K562 (cell line): ENCODE results near the gene FUZ. TPM values are rescaled to one million over a fixed set of nuclear protein-coding genes. Genes with fewer than 3 reads are reported as not detected.

Experiments used
- CBFA2T2 ChIP-seq: fragments of 450-650 bp; conservative IDR thresholded peaks from 2 replicates; pipeline ENCODE4 v1.6.1; 2017; ENCODE audit warnings: mild to moderate bottlenecking
- ELF2 ChIP-seq: fragments of 250-450 bp; sonication (Bioruptor Pico); IDR thresholded peaks from 2 replicates; pipeline ENCODE4 v1.5.0; 2021; ENCODE audit warnings: mild to moderate bottlenecking
- FIP1L1 ChIP-seq: fragments of 200-400 bp; formaldehyde crosslinking; IDR thresholded peaks from 2 replicates; pipeline ENCODE4 v1.6.1; 2018; ENCODE audit warnings: mild to moderate bottlenecking, low read depth, low read length; ENCODE audit not compliant: poor library complexity, severe bottlenecking
- FOXJ2 ChIP-seq: fragments of 200-800 bp; sonication (Bioruptor generic); IDR thresholded peaks from 2 replicates; pipeline ENCODE4 v1.6.1; 2016; ENCODE audit warnings: missing genetic modification characterization, missing compliant biosample characterization
- HDAC1 ChIP-seq, 2 experiments: fragments of 450-650 bp; IDR thresholded peaks; 2 replicates each; pipeline ENCODE4 v1.6.1; 2016 to 2017; ENCODE audit warnings: inconsistent platforms in 1 of 2, mild to moderate bottlenecking in 1 of 2, moderate library complexity in 1 of 2
- HNRNPK ChIP-seq: fragments of 200-400 bp; formaldehyde crosslinking; IDR thresholded peaks from one replicate; pipeline ENCODE4 v1.6.1; 2018; ENCODE audit warnings: mild to moderate bottlenecking, low read depth, low read length; ENCODE audit not compliant: poor library complexity, severe bottlenecking
- MXI1 ChIP-seq: IDR thresholded peaks from 2 replicates; pipeline ENCODE4 v1.6.1; 2011; ENCODE audit warnings: low read depth, mild to moderate bottlenecking, improper control_type of control experiment, low read length
- PHB ChIP-seq: fragments of 250-450 bp; sonication (Bioruptor Pico); IDR thresholded peaks from 2 replicates; pipeline ENCODE4 v1.5.0; 2021
- SUPT5H ChIP-seq: fragments of 450-650 bp; IDR thresholded peaks from 2 replicates; pipeline ENCODE4 v1.6.1; 2016
- ZNF134 ChIP-seq: fragments of 250-450 bp; sonication (Bioruptor Pico); conservative IDR thresholded peaks from 2 replicates; pipeline ENCODE4 v1.4.0; 2020
- polyA plus RNA-seq, 8 experiments: library from polyadenylated mRNA; depleted of rRNA in 4 of 8; stranded (reverse) in 5 of 8; unstranded in 3 of 8; fragments of >200 nt; fragmentation: Nextera tagmentation in 2 of 8; fragmentation: Illumina TruSeq in 1 of 8; extraction: Ambion mirVana in 2 of 8; extraction: Trizol in 1 of 8; gene quantifications; 2 replicates each; pipeline versions ENCODE4 v1.2.1 to v1.2.3, GENCODE V29; 2011 to 2014; ENCODE audit warnings: inconsistent platforms in 1 of 8, missing spikeins in 1 of 8
- total RNA-seq, 7 experiments: library from RNA; depleted of rRNA in 6 of 7; stranded (reverse); fragments of >200 nt in 6 of 7; fragmentation: Illumina TruSeq in 2 of 7; extraction: Trizol in 2 of 7; gene quantifications; 2 replicates each; pipeline versions ENCODE4 v1.2.1 to v1.2.3, GENCODE V29; 2011 to 2021; ENCODE audit warnings: low replicate concordance in 1 of 7
- TF ChIP-seq, protein P1 (sequence below): sonication (generic); formaldehyde crosslinking; IDR thresholded peaks from 2 replicates; pipeline ENCODE4 v1.8.0; 2022; ENCODE audit warnings: mild to moderate bottlenecking, missing genetic modification reagents
- TF ChIP-seq, protein P2 (sequence below): sonication (generic); formaldehyde crosslinking; IDR thresholded peaks from 2 replicates; pipeline ENCODE4 v1.8.0; 2022; ENCODE audit warnings: mild to moderate bottlenecking, missing genetic modification reagents
- TF ChIP-seq, protein P3 (sequence below): fragments of 250-450 bp; sonication (Bioruptor Pico); IDR thresholded peaks from 2 replicates; pipeline ENCODE4 v1.5.0; 2022; ENCODE audit warnings: mild to moderate bottlenecking
- TF ChIP-seq, protein P4 (sequence below), 3 experiments: fragments of 200-800 bp in 1 of 3; sonication (Bioruptor generic) in 1 of 3; sonication (generic) in 1 of 3; formaldehyde crosslinking in 1 of 3; IDR thresholded peaks; 2 replicates each; pipeline versions ENCODE4 v1.6.1 to v1.8.0; 2016 to 2022; ENCODE audit warnings: mild to moderate bottlenecking in 2 of 3, missing compliant biosample characterization in 2 of 3, missing genetic modification characterization in 2 of 3, missing genetic modification reagents in 1 of 3
- TF ChIP-seq, protein P5 (sequence below): fragments of 250-450 bp; sonication (Bioruptor Pico); IDR thresholded peaks from 2 replicates; pipeline ENCODE4 v1.5.1; 2021; ENCODE audit warnings: mild to moderate bottlenecking
- TF ChIP-seq, protein P6 (sequence below): fragments of 200-800 bp; sonication (Bioruptor generic); IDR thresholded peaks from 2 replicates; pipeline ENCODE4 v1.6.1; 2017; ENCODE audit warnings: missing genetic modification characterization, missing compliant biosample characterization

FUZ gene
- total and polyA plus RNA-seq, 9 of the 15 experiments (the other 6 are each of a cell fraction or from before 2014, with no cell fraction given): 0.17 to 7.6 (median 3.6) TPM; not detected in 1

DNA sequence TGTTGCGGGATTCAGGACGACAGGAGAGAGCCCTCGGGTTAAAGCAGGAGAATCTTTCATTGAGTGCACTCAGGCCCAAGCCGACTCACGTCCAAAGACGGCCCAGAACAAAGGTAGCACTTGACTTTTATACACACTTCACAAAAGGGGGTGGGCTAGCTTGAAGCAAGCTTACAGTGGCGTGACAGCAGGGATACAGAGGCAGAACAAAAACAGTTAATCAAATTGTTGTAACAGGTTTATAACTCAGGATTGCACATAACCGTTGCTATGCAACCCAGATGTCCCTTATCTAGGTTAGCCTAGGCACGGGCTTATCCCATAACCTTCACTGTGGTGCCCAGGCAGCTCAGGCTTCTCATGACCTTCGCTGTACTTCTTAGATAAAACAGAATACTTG lies 7.0 kb upstream of the FUZ start (continued):
- TF ChIP-seq, protein P1, sequence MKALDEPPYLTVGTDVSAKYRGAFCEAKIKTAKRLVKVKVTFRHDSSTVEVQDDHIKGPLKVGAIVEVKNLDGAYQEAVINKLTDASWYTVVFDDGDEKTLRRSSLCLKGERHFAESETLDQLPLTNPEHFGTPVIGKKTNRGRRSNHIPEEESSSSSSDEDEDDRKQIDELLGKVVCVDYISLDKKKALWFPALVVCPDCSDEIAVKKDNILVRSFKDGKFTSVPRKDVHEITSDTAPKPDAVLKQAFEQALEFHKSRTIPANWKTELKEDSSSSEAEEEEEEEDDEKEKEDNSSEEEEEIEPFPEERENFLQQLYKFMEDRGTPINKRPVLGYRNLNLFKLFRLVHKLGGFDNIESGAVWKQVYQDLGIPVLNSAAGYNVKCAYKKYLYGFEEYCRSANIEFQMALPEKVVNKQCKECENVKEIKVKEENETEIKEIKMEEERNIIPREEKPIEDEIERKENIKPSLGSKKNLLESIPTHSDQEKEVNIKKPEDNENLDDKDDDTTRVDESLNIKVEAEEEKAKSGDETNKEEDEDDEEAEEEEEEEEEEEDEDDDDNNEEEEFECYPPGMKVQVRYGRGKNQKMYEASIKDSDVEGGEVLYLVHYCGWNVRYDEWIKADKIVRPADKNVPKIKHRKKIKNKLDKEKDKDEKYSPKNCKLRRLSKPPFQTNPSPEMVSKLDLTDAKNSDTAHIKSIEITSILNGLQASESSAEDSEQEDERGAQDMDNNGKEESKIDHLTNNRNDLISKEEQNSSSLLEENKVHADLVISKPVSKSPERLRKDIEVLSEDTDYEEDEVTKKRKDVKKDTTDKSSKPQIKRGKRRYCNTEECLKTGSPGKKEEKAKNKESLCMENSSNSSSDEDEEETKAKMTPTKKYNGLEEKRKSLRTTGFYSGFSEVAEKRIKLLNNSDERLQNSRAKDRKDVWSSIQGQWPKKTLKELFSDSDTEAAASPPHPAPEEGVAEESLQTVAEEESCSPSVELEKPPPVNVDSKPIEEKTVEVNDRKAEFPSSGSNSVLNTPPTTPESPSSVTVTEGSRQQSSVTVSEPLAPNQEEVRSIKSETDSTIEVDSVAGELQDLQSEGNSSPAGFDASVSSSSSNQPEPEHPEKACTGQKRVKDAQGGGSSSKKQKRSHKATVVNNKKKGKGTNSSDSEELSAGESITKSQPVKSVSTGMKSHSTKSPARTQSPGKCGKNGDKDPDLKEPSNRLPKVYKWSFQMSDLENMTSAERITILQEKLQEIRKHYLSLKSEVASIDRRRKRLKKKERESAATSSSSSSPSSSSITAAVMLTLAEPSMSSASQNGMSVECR (CRISPR knock-in tag): no peak
- TF ChIP-seq, protein P2, sequence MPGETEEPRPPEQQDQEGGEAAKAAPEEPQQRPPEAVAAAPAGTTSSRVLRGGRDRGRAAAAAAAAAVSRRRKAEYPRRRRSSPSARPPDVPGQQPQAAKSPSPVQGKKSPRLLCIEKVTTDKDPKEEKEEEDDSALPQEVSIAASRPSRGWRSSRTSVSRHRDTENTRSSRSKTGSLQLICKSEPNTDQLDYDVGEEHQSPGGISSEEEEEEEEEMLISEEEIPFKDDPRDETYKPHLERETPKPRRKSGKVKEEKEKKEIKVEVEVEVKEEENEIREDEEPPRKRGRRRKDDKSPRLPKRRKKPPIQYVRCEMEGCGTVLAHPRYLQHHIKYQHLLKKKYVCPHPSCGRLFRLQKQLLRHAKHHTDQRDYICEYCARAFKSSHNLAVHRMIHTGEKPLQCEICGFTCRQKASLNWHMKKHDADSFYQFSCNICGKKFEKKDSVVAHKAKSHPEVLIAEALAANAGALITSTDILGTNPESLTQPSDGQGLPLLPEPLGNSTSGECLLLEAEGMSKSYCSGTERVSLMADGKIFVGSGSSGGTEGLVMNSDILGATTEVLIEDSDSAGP (CRISPR knock-in tag): no peak
- TF ChIP-seq, protein P3, sequence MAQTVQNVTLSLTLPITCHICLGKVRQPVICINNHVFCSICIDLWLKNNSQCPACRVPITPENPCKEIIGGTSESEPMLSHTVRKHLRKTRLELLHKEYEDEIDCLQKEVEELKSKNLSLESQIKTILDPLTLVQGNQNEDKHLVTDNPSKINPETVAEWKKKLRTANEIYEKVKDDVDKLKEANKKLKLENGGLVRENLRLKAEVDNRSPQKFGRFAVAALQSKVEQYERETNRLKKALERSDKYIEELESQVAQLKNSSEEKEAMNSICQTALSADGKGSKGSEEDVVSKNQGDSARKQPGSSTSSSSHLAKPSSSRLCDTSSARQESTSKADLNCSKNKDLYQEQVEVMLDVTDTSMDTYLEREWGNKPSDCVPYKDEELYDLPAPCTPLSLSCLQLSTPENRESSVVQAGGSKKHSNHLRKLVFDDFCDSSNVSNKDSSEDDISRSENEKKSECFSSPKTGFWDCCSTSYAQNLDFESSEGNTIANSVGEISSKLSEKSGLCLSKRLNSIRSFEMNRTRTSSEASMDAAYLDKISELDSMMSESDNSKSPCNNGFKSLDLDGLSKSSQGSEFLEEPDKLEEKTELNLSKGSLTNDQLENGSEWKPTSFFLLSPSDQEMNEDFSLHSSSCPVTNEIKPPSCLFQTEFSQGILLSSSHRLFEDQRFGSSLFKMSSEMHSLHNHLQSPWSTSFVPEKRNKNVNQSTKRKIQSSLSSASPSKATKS (CRISPR knock-in tag): no peak
- TF ChIP-seq HNRNPK: no peak
- TF ChIP-seq, protein P4, sequence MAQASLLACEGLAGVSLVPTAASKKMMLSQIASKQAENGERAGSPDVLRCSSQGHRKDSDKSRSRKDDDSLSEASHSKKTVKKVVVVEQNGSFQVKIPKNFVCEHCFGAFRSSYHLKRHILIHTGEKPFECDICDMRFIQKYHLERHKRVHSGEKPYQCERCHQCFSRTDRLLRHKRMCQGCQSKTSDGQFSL (CRISPR knock-in tag; IDR thresholded peaks at IDR 0.05): no peak
- TF ChIP-seq, protein P4 (tag; IDR thresholded peaks at IDR 0.05): no peak
- no peak for TF ChIP-seq HDAC1 (IDR thresholded peaks at IDR 0.05)
- TF ChIP-seq ZNF134 (CRISPR knock-in tag): no peak
- no peak for TF ChIP-seq FIP1L1
- TF ChIP-seq PHB (CRISPR knock-in tag): no peak
- TF ChIP-seq CBFA2T2: peak; percentile 65
- no peak for TF ChIP-seq SUPT5H
- TF ChIP-seq, protein P5, sequence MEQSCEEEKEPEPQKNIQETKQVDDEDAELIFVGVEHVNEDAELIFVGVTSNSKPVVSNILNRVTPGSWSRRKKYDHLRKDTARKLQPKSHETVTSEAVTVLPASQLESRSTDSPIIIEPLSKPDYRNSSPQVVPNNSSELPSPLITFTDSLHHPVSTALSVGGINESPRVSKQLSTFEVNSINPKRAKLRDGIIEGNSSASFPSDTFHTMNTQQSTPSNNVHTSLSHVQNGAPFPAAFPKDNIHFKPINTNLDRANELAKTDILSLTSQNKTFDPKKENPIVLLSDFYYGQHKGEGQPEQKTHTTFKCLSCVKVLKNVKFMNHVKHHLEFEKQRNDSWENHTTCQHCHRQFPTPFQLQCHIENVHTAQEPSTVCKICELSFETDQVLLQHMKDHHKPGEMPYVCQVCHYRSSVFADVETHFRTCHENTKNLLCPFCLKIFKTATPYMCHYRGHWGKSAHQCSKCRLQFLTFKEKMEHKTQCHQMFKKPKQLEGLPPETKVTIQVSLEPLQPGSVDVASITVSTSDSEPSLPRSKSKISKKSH (CRISPR knock-in tag): no peak
- TF ChIP-seq, protein P6, sequence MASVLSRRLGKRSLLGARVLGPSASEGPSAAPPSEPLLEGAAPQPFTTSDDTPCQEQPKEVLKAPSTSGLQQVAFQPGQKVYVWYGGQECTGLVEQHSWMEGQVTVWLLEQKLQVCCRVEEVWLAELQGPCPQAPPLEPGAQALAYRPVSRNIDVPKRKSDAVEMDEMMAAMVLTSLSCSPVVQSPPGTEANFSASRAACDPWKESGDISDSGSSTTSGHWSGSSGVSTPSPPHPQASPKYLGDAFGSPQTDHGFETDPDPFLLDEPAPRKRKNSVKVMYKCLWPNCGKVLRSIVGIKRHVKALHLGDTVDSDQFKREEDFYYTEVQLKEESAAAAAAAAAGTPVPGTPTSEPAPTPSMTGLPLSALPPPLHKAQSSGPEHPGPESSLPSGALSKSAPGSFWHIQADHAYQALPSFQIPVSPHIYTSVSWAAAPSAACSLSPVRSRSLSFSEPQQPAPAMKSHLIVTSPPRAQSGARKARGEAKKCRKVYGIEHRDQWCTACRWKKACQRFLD (CRISPR knock-in tag): no peak
- 0 out of 2 replicates have a peak, but pooled peaks have one; percentile 41 for TF ChIP-seq MXI1
- no peak for TF ChIP-seq FOXJ2 (tag)
- TF ChIP-seq ELF2 (CRISPR knock-in tag): no peak
